ENCODE measurements around the gene EIF2A.

The EIF2A gene

GRCh38 chr3:150535204-150535603, 11.4 kb upstream of the EIF2A start:
- peaks cover 12% of the 10 kb centered on the region for H3F3A ChIP-seq (ENCODE audit: insufficient read depth)
- H4K20me1 ChIP-seq (ENCODE audit: low read depth, low read length), result no peaks in the 10 kb centered on the region
- H3K79me2 ChIP-seq (ENCODE audit: insufficient read depth, low read length), result no peaks in the 10 kb centered on the region
- no peaks in the 10 kb centered on the region for H3K36me3 ChIP-seq (ENCODE audit: low read length)
- no peak overlapping the region for H3K9ac ChIP-seq (ENCODE audit: low read length)
- H3K9me3 ChIP-seq (ENCODE audit: insufficient read depth, low read length), result no peaks in the 10 kb centered on the region
- H3K9me2 ChIP-seq (replicated peaks; ENCODE audit: insufficient read depth, low read length), result no peaks in the 10 kb centered on the region
- no peak overlapping the region for H3K4me2 ChIP-seq (ENCODE audit: low read depth, low read length, poor library complexity, severe bottlenecking)
- no peak overlapping the region for H2AFZ ChIP-seq (ENCODE audit: low read depth, low read length, severe bottlenecking)
- no peaks in the 10 kb centered on the region for H3K27me3 ChIP-seq (ENCODE audit: low read length)
- no peak for TF ChIP-seq EZH2phosphoT487 (conservative IDR thresholded peaks at IDR 0.05; ENCODE audit: low read length)
- TF ChIP-seq CTCF (IDR thresholded peaks at IDR 0.05; ENCODE audit: insufficient read depth, low read length, poor library complexity, severe bottlenecking), result no peak
- no peak overlapping the region for H3K27ac ChIP-seq (ENCODE audit: low read depth, low read length)
- no peak overlapping the region for H3K4me3 ChIP-seq (ENCODE audit: insufficient read depth, low read length, poor library complexity, severe bottlenecking)

GRCh38 chr3:150538324-150539208, 8.0 kb upstream of the EIF2A start:
- Histone ChIP-seq H3K27ac (ENCODE audit: low read depth, low read length) (no peak overlapping the region), H3K36me3 (ENCODE audit: low read length) (peaks cover 11% of the 10 kb centered on the region; the same call in 1 of the 2 replicates), H3K4me2 (ENCODE audit: low read depth, low read length, poor library complexity, severe bottlenecking) (no peak overlapping the region), H3K9me3 (ENCODE audit: insufficient read depth, low read length) (no peaks in the 10 kb centered on the region), H3K79me2 (ENCODE audit: insufficient read depth, low read length) (peaks cover 6% of the 10 kb centered on the region; the same call in 1 of the 2 replicates), H3K4me3 (ENCODE audit: insufficient read depth, low read length, poor library complexity, severe bottlenecking) (no peak overlapping the region), H4K20me1 (ENCODE audit: low read depth, low read length) (no peaks in the 10 kb centered on the region), H2AFZ (ENCODE audit: low read depth, low read length, severe bottlenecking) (no peak overlapping the region), H3F3A (ENCODE audit: insufficient read depth) (peaks cover 17% of the 10 kb centered on the region), H3K9me2 (replicated peaks; ENCODE audit: insufficient read depth, low read length) (no peaks in the 10 kb centered on the region), H3K27me3 (ENCODE audit: low read length) (no peaks in the 10 kb centered on the region), H3K9ac (ENCODE audit: low read length) (no peak overlapping the region)
- no peak for TF ChIP-seq EZH2phosphoT487 (conservative IDR thresholded peaks at IDR 0.05; ENCODE audit: low read length)
- TF ChIP-seq CTCF (IDR thresholded peaks at IDR 0.05; ENCODE audit: insufficient read depth, low read length, poor library complexity, severe bottlenecking), result no peak

- no peak overlapping the region for H3K27ac ChIP-seq (ENCODE audit: low read depth, low read length)
- H3K9me2 ChIP-seq (replicated peaks; ENCODE audit: insufficient read depth, low read length), result no peaks in the 10 kb centered on the region
- H2AFZ ChIP-seq (ENCODE audit: low read depth, low read length, severe bottlenecking), result no peak overlapping the region
- H4K20me1 ChIP-seq (ENCODE audit: low read depth, low read length), result peaks cover 13% of the 10 kb centered on the region; the same call in 1 of the 2 replicates
- no peaks in the 10 kb centered on the region for H3K9me3 ChIP-seq (ENCODE audit: insufficient read depth, low read length)
- peaks cover 22% of the 10 kb centered on the region for H3K36me3 ChIP-seq (ENCODE audit: low read length)
- H3K4me2 ChIP-seq (ENCODE audit: low read depth, low read length, poor library complexity, severe bottlenecking), result no peak overlapping the region
- peaks cover 17% of the 10 kb centered on the region for H3F3A ChIP-seq (ENCODE audit: insufficient read depth)
- H3K4me3 ChIP-seq (ENCODE audit: insufficient read depth, low read length, poor library complexity, severe bottlenecking), result no peak overlapping the region
- H3K9ac ChIP-seq (ENCODE audit: low read length), result no peak overlapping the region
- no peak for TF ChIP-seq CTCF (IDR thresholded peaks at IDR 0.05; ENCODE audit: insufficient read depth, low read length, poor library complexity, severe bottlenecking)
- H3K79me2 ChIP-seq (ENCODE audit: insufficient read depth, low read length), result peaks cover 23% of the 10 kb centered on the region
- H3K27me3 ChIP-seq (ENCODE audit: low read length), result no peaks in the 10 kb centered on the region
Measured at GRCh38 chr3:150540297-150540696, 6.3 kb upstream of the EIF2A start.
